DND-41 (cell line): ENCODE results near the gene ATP2A3.

Source experiments
- ATAC-seq: fragments of 200-7000 bp; cut with Tn5 transposase; 3 replicates; pipeline ENCODE4 v1.9.1; 2021; ENCODE audit warnings: low read depth; ENCODE audit not compliant: insufficient read depth
- DNase-seq: peaks from one replicate; pipeline ENCODE4 v3.0.0-alpha.2; 2020
- H2AFZ ChIP-seq: 2 replicates; pipeline ENCODE4 v1.6.0; 2012; ENCODE audit warnings: low read depth, low read length
- H3K27ac ChIP-seq: 2 replicates; pipeline ENCODE4 v1.5.1; 2012; ENCODE audit warnings: low read length, inconsistent platforms
- H3K27me3 ChIP-seq: fragments of 200-600 bp; sonication (generic); 2 replicates; pipeline ENCODE4 v1.6.0; 2012; ENCODE audit warnings: low read length, mild to moderate bottlenecking, inconsistent platforms; ENCODE audit not compliant: insufficient read depth, poor library complexity
- H3K36me3 ChIP-seq: 2 replicates; pipeline ENCODE4 v1.5.1; 2012; ENCODE audit warnings: low read length, inconsistent platforms; ENCODE audit not compliant: insufficient read depth
- H3K4me1 ChIP-seq: 2 replicates; pipeline ENCODE4 v1.5.1; 2012; ENCODE audit warnings: mild to moderate bottlenecking, low read length; ENCODE audit not compliant: insufficient read depth
- H3K4me2 ChIP-seq: 2 replicates; pipeline ENCODE4 v1.6.0; 2012; ENCODE audit warnings: mild to moderate bottlenecking, moderate library complexity, low read length, inconsistent platforms; ENCODE audit not compliant: insufficient read depth
- H3K4me3 ChIP-seq, 2 experiments: fragments of 200-600 bp in 1 of 2; shearing (Covaris generic) in 1 of 2; 2 replicates each; pipeline ENCODE4 v1.5.1; 2012 to 2016; ENCODE audit warnings: inconsistent platforms in 2 of 2, low read length in 2 of 2, mild to moderate bottlenecking in 2 of 2, low read depth in 1 of 2, moderate library complexity in 1 of 2
- H3K79me2 ChIP-seq: 2 replicates; pipeline ENCODE4 v1.6.0; 2012; ENCODE audit warnings: low read length, inconsistent platforms; ENCODE audit not compliant: insufficient read depth
- H3K9ac ChIP-seq: 2 replicates; pipeline ENCODE4 v1.6.0; 2012; ENCODE audit warnings: low read depth, mild to moderate bottlenecking, inconsistent platforms, low read length, moderate library complexity
- H3K9me3 ChIP-seq: 2 replicates; pipeline ENCODE4 v1.5.1; 2012; ENCODE audit warnings: low read length, moderate library complexity, mild to moderate bottlenecking, inconsistent platforms; ENCODE audit not compliant: insufficient read depth, severe bottlenecking
- H4K20me1 ChIP-seq: 2 replicates; pipeline ENCODE4 v1.6.0; 2012; ENCODE audit warnings: low read length; ENCODE audit not compliant: insufficient read depth
- CTCF ChIP-seq: IDR thresholded peaks from 2 replicates; pipeline ENCODE4 v1.5.1; 2012; ENCODE audit warnings: borderline replicate concordance, low read length, moderate library complexity, mild to moderate bottlenecking; ENCODE audit not compliant: poor library complexity, severe bottlenecking; ENCODE audit errors: extremely low read depth
- EZH2 ChIP-seq: IDR thresholded peaks from 3 replicates; pipeline ENCODE4 v1.6.1; 2012; ENCODE audit warnings: borderline replicate concordance, low read depth, mild to moderate bottlenecking, moderate library complexity, low read length, inconsistent platforms; ENCODE audit not compliant: severe bottlenecking

The ATP2A3 gene

GRCh38 chr17:3986270-3986938 lies 22.2 kb upstream of the ATP2A3 start:
- H3K4me2 ChIP-seq = no peak overlapping the region
- H3K36me3 ChIP-seq = no peaks in the 10 kb centered on the region
- no peaks in the 10 kb centered on the region for H3K27me3 ChIP-seq
- H3K9me3 ChIP-seq = no peaks in the 10 kb centered on the region
- TF ChIP-seq CTCF (no peak), EZH2 (no peak)
- no peaks in the 10 kb centered on the region for H3K79me2 ChIP-seq
- no peak overlapping the region for H3K9ac ChIP-seq
- no peak for DNase-seq
- H4K20me1 ChIP-seq = no peaks in the 10 kb centered on the region
- no peak overlapping the region for H3K4me3 ChIP-seq
- no peak overlapping the region for H3K27ac ChIP-seq
- H3K4me1 ChIP-seq = peaks cover 5% of the 10 kb centered on the region
- ATAC-seq = no peak
- H2AFZ ChIP-seq = no peak overlapping the region

GRCh38 chr17:3985846-3986245 lies 21.6 kb upstream of the ATP2A3 start:
- Histone ChIP-seq H2AFZ (no peak overlapping the region), H3K9me3 (no peaks in the 10 kb centered on the region), H3K27ac (no peak overlapping the region), H3K4me3 (no peak overlapping the region), H3K9ac (no peak overlapping the region), H3K4me1 (peaks cover 5% of the 10 kb centered on the region), H3K36me3 (no peaks in the 10 kb centered on the region), H4K20me1 (no peaks in the 10 kb centered on the region), H3K27me3 (no peaks in the 10 kb centered on the region), H3K4me2 (no peak overlapping the region), H3K79me2 (no peaks in the 10 kb centered on the region)
- ATAC-seq (no peak), DNase-seq (no peak)
- TF ChIP-seq EZH2 (no peak), CTCF (no peak)

- DNase-seq (peak; percentile 32), ATAC-seq (peak; percentile 63)
- TF ChIP-seq EZH2 (no peak), CTCF (no peak)
- Histone ChIP-seq H4K20me1 (no peaks in the 10 kb centered on the region), H3K9me3 (no peaks in the 10 kb centered on the region), H2AFZ (no peak overlapping the region), H3K9ac (no peak overlapping the region), H3K79me2 (no peaks in the 10 kb centered on the region), H3K4me1 (peaks cover 9% of the 10 kb centered on the region), H3K4me3 (no peak overlapping the region), H3K36me3 (no peaks in the 10 kb centered on the region), H3K4me2 (no peak overlapping the region), H3K27ac (no peak overlapping the region), H3K27me3 (no peaks in the 10 kb centered on the region)
Measured at GRCh38 chr17:3983606-3984484, 19.6 kb upstream of the ATP2A3 start.
